ENCODE data around the gene CLHC1. TPM values are rescaled to one million over a fixed set of nuclear protein-coding genes. Genes with fewer than 3 reads are reported as not detected.
"Not testable (repeated sequence)": the region's sequence is repeated elsewhere in the genome, so short reads cannot be mapped to it uniquely, and the experiment has no call there.

The CLHC1 gene
- total RNA-seq, 2 experiments from 2014 or later = 12.4 to 32.1 TPM

DNA sequence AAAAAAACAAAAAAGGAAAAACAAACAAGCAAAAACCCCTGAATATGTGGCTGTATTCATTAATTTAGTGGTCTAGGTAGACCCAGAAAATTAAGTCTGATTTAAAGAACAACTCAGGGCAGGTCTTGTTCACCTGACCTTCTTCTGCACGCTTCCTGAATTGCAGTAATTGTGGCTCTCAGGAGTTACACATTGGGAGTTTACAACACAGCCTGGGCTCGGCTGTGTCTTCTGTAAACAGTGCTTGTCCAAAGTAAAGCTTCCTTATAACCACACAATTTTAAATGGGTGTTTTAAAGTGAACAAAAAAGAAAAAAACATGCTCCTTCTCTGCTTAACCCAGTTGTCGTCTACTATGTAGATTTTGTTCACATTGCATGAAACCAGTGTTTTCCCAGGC is 45.2 kb upstream of the CLHC1 start:
- Histone ChIP-seq H3K4me2 (ENCODE audit: low read length) (no peak overlapping the region), H3K4me3 (ENCODE audit: low read depth, low read length, poor library complexity, severe bottlenecking) (no peak overlapping the region), H3K36me3 (ENCODE audit: insufficient read depth, low read length) (no peaks in the 10 kb centered on the region), H4K20me1 (ENCODE audit: insufficient read depth, low read length) (no peaks in the 10 kb centered on the region), H3K9me2 (ENCODE audit: insufficient read depth, low read length) (no peaks in the 10 kb centered on the region), H3K27ac (ENCODE audit: low read depth, low read length, poor library complexity, severe bottlenecking) (no peak overlapping the region), H3K9me3 (ENCODE audit: low read length) (no peaks in the 10 kb centered on the region), H3K4me1 (ENCODE audit: insufficient read depth, low read length, poor library complexity, severe bottlenecking) (peaks cover 7% of the 10 kb centered on the region), H2AFZ (ENCODE audit: low read length) (no peak overlapping the region), H3K79me2 (ENCODE audit: insufficient read depth, low read depth, low read length) (no peaks in the 10 kb centered on the region)
- intact Hi-C loops (cut with micrococcal nuclease; ENCODE audit: unreplicated experiment) = no loop called here
- no peak for DNase-seq (ENCODE audit: low spot score)
- TF ChIP-seq EZH2phosphoT487 (IDR thresholded peaks at IDR 0.05; ENCODE audit: borderline replicate concordance, low read depth, low read length) = no peak
- TF ChIP-seq, protein P1, sequence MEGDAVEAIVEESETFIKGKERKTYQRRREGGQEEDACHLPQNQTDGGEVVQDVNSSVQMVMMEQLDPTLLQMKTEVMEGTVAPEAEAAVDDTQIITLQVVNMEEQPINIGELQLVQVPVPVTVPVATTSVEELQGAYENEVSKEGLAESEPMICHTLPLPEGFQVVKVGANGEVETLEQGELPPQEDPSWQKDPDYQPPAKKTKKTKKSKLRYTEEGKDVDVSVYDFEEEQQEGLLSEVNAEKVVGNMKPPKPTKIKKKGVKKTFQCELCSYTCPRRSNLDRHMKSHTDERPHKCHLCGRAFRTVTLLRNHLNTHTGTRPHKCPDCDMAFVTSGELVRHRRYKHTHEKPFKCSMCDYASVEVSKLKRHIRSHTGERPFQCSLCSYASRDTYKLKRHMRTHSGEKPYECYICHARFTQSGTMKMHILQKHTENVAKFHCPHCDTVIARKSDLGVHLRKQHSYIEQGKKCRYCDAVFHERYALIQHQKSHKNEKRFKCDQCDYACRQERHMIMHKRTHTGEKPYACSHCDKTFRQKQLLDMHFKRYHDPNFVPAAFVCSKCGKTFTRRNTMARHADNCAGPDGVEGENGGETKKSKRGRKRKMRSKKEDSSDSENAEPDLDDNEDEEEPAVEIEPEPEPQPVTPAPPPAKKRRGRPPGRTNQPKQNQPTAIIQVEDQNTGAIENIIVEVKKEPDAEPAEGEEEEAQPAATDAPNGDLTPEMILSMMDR (conservative IDR thresholded peaks at IDR 0.05; ENCODE audit: low read length) = no peak
- POLR2A ChIA-PET = interaction anchor here (0.6 kb wide), 2 partner anchors 60 to 1400 kb away, joined by 3 read pairs; no protein-coding TSS in a partner anchor
- CTCF ChIA-PET (ENCODE audit: unreplicated experiment) = no interaction called here
- no TSS peak for BruUV-seq (replicated peaks)

DNA sequence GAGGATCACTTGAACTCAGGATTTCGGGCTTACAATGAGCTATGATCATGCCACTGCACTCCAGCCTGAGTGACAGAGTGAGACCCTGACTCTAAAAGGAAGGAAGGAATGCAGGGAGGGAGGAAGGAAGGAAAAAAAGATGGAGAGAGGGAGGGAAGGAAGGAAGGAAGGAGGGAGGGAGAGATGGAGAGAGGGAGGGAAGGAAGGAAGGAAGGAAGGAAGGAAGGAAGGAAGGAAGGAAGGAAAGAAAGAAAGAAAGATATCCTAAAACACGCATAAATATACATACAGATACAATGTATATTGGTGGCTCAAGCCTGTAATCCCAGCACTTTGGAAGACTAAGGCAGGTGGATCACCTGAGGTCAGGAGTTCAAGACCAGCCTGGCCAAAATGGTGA is 42.3 kb upstream of the CLHC1 start:
- H3K27ac ChIP-seq (ENCODE audit: low read depth, low read length, poor library complexity, severe bottlenecking); H3K9me2 ChIP-seq (ENCODE audit: insufficient read depth, low read length); intact Hi-C loops (cut with micrococcal nuclease; ENCODE audit: unreplicated experiment); DNase-seq (ENCODE audit: low spot score); H4K20me1 ChIP-seq (ENCODE audit: insufficient read depth, low read length); H2AFZ ChIP-seq (ENCODE audit: low read length); H3K79me2 ChIP-seq (ENCODE audit: insufficient read depth, low read depth, low read length); H3K4me3 ChIP-seq (ENCODE audit: low read depth, low read length, poor library complexity, severe bottlenecking); H3K4me1 ChIP-seq (ENCODE audit: insufficient read depth, low read length, poor library complexity, severe bottlenecking); H3K4me2 ChIP-seq (ENCODE audit: low read length); POLR2A ChIA-PET; H3K9me3 ChIP-seq (ENCODE audit: low read length); H3K36me3 ChIP-seq (ENCODE audit: insufficient read depth, low read length); BruUV-seq (replicated peaks): not testable (repeated sequence)
- CTCF ChIA-PET (ENCODE audit: unreplicated experiment) = interaction anchor here (0.7 kb wide), 1 partner anchor 59 kb away, joined by 12 read pairs; no protein-coding TSS in a partner anchor

DNA sequence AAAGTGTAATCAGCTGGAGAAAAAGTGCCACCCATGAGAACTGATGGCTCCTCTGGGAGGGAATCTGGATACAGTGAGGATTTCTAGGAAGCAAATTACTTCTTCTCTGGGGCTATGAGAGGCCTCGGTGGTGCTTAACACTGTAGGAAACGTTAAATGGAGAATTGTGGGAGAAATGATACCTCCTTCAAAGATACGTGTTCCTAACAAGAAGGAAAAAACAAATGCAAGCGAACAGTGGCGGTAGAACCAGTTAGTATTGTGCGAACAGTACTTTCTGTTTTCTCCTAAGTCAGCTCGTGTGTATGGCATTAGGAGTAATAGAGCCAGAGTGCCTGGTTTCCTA is 37.5 kb upstream of the CLHC1 start:
- CTCF ChIA-PET (ENCODE audit: unreplicated experiment) = interaction anchor here (0.9 kb wide), 2 partner anchors 8 to 16 kb away, joined by 3 read pairs; no protein-coding TSS in a partner anchor

More for the DNA sequence above, 37.5 kb upstream of the CLHC1 start:
- peak; percentile 9 for DNase-seq (ENCODE audit: low spot score)
- Histone ChIP-seq H3K4me1 (ENCODE audit: insufficient read depth, low read length, poor library complexity, severe bottlenecking) (peaks cover 9% of the 10 kb centered on the region), H3K9me3 (ENCODE audit: low read length) (no peaks in the 10 kb centered on the region), H2AFZ (ENCODE audit: low read length) (peak overlapping the region; percentile 93), H3K4me2 (ENCODE audit: low read length) (peak overlapping the region; percentile 78), H3K4me3 (ENCODE audit: low read depth, low read length, poor library complexity, severe bottlenecking) (peak overlapping the region; percentile 85), H3K36me3 (ENCODE audit: insufficient read depth, low read length) (peaks cover 22% of the 10 kb centered on the region), H4K20me1 (ENCODE audit: insufficient read depth, low read length) (no peaks in the 10 kb centered on the region), H3K79me2 (ENCODE audit: insufficient read depth, low read depth, low read length) (peaks cover 10% of the 10 kb centered on the region; the same call in 1 of the 2 replicates), H3K9me2 (ENCODE audit: insufficient read depth, low read length) (no peaks in the 10 kb centered on the region), H3K27ac (ENCODE audit: low read depth, low read length, poor library complexity, severe bottlenecking) (peak overlapping the region; percentile 66)
- intact Hi-C loops (cut with micrococcal nuclease; ENCODE audit: unreplicated experiment) = loop anchor here (1.0 kb wide), 2 partner anchors 151 to 348 kb away; partner anchors contain the start of gene PPP4R3B
- POLR2A ChIA-PET = interaction anchor here (0.5 to 1.5 kb wide), 7 partner anchors 12 to 1487 kb away, joined by 3 to 9 read pairs (median 4); no protein-coding TSS in a partner anchor
- TSS peak; percentile 97 for BruUV-seq (replicated peaks)
- TF ChIP-seq, protein P1 (conservative IDR thresholded peaks at IDR 0.05; ENCODE audit: low read length) = no peak
- TF ChIP-seq EZH2phosphoT487 (IDR thresholded peaks at IDR 0.05; ENCODE audit: borderline replicate concordance, low read depth, low read length) = no peak

Measured in OCI-LY7 (cell line).